Right lobe of liver (tissue), 6 donors: ENCODE data around the gene NKD2. TPM values are rescaled to one million over a fixed set of nuclear protein-coding genes. Genes with fewer than 3 reads are reported as not detected.

ENCODE experiments used
- ATAC-seq, 4 donors: fragments of 200-7000 bp; cut with Tn5 transposase; one replicate each; pipeline ENCODE4 v1.9.1; 2020; ENCODE audit warnings: mild to moderate bottlenecking in 4 of 4, moderate library complexity in 4 of 4
- DNase-seq, 3 donors: peaks; one replicate each; pipeline ENCODE4 v3.0.0-alpha.2; 2020
- H3K27ac ChIP-seq, 3 donors: fragments of 200-600 bp; one replicate each; pipeline ENCODE4 v1.8.0; 2022
- H3K27me3 ChIP-seq, 2 donors: fragments of 200-600 bp; one replicate each; pipeline ENCODE4 v1.8.0; 2022
- H3K36me3 ChIP-seq, 4 donors: fragments of 200-600 bp; sonication (generic) in 1 of 4; one replicate each; pipeline versions ENCODE4 v1.5.1 to v1.8.0; 2017 to 2022; ENCODE audit warnings: control low read depth in 1 of 4
- H3K4me1 ChIP-seq, 4 donors: fragments of 200-600 bp; sonication (generic) in 1 of 4; one replicate each; pipeline versions ENCODE4 v1.5.1 to v1.8.0; 2017 to 2022; ENCODE audit warnings: control low read depth in 1 of 4
- H3K4me3 ChIP-seq, 3 donors: fragments of 200-600 bp; one replicate each; pipeline ENCODE4 v1.8.0; 2022
- H3K9me3 ChIP-seq, 4 donors: fragments of 200-600 bp; sonication (generic) in 1 of 4; one replicate each; pipeline versions ENCODE4 v1.5.1 to v1.8.0; 2017 to 2022; ENCODE audit warnings: control low read depth in 1 of 4
- POLR2A ChIP-seq: fragments of 450-650 bp; IDR thresholded peaks from one replicate; pipeline ENCODE4 v1.6.1; 2017; ENCODE audit warnings: antibody characterized with exemption, mild to moderate bottlenecking
- WGBS: methylation state at CpG from one replicate; pipeline ENCODE4 v1.1.6; 2018; ENCODE audit warnings: low coverage, low lambda C conversion rate; ENCODE audit not compliant: insufficient coverage; ENCODE audit errors: missing lambda C conversion rate; 5-methylcytosine and 5-hydroxymethylcytosine counted together
- intact Hi-C, 2 donors: fragments of 100-400 bp; cut with DNase I; formaldehyde crosslinking; loops; one replicate each; pipeline versions ENCODE4 v1.11.2 to v1.14.1; 2022
- total RNA-seq, 6 experiments: library from RNA; depleted of rRNA in 2 of 6; stranded (reverse); fragments of >200 nt in 2 of 6; fragmentation: NEBNext Ultra II Directional in 3 of 6; extraction: Animal tissue kit (Norgen Biotek cat#: 25700) in 3 of 6; gene quantifications; one replicate each; pipeline versions ENCODE4 v1.1.0 to v1.2.4, GENCODE V29; 2016 to 2023
- TF ChIP-seq, protein P1 (sequence below), 4 donors: fragments of 200-600 bp in 3 of 4; fragments of 450-650 bp in 1 of 4; IDR thresholded peaks; one replicate each; pipeline versions ENCODE4 v1.5.1 to v1.8.0; 2016 to 2022; ENCODE audit warnings: antibody characterized with exemption in 4 of 4, mild to moderate bottlenecking in 2 of 4
- donor health status: DM: no; HTN: yes; CAD: no.
- donor health status: DM: no; HTN: no; CAD: no.
- donor health status: DM: no; HTN: no; CAD: no.
- donor health status: DM: no; HTN: yes; CAD: no.
- donor health status: DM: no; HTN: yes; CAD: no.

Gene NKD2
- total RNA-seq, 6 experiments from 2014 or later, result 0.93 to 2.9 (median 2.2) TPM

DNA sequence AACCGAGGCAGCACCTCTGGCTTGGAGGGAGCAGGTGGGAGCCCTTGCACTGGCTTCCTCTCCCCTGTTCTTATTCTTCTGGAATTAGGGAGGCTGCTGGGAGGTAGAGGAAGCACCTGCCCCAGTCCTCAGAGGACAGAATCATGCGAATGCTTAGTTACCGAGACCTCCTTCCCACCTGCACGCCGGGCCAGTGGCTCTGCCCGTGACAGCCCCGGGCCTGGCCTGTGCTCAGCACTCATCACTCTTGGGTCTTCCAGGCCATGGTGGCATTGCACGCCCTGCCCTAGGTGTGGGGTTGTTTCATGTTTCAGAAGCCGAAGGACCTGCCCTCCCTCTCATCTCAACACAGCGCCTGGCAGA is 45.3 kb upstream of the NKD2 start:
- H3K27me3 ChIP-seq, result no peaks in the 10 kb centered on the region
- no peak overlapping the region for H3K27ac ChIP-seq
- TF ChIP-seq, protein P1, sequence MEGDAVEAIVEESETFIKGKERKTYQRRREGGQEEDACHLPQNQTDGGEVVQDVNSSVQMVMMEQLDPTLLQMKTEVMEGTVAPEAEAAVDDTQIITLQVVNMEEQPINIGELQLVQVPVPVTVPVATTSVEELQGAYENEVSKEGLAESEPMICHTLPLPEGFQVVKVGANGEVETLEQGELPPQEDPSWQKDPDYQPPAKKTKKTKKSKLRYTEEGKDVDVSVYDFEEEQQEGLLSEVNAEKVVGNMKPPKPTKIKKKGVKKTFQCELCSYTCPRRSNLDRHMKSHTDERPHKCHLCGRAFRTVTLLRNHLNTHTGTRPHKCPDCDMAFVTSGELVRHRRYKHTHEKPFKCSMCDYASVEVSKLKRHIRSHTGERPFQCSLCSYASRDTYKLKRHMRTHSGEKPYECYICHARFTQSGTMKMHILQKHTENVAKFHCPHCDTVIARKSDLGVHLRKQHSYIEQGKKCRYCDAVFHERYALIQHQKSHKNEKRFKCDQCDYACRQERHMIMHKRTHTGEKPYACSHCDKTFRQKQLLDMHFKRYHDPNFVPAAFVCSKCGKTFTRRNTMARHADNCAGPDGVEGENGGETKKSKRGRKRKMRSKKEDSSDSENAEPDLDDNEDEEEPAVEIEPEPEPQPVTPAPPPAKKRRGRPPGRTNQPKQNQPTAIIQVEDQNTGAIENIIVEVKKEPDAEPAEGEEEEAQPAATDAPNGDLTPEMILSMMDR (IDR thresholded peaks at IDR 0.05), result no peak
- no peak overlapping the region for H3K4me3 ChIP-seq
- no peaks in the 10 kb centered on the region for H3K9me3 ChIP-seq
- intact Hi-C loops, result no loop called here
- 71% methylated on average over 1 of the region's 10 CpGs for WGBS
- H3K36me3 ChIP-seq, result no peaks in the 10 kb centered on the region
- H3K4me1 ChIP-seq, result no peaks in the 10 kb centered on the region
- no peak for ATAC-seq
- DNase-seq, result no peak

DNA sequence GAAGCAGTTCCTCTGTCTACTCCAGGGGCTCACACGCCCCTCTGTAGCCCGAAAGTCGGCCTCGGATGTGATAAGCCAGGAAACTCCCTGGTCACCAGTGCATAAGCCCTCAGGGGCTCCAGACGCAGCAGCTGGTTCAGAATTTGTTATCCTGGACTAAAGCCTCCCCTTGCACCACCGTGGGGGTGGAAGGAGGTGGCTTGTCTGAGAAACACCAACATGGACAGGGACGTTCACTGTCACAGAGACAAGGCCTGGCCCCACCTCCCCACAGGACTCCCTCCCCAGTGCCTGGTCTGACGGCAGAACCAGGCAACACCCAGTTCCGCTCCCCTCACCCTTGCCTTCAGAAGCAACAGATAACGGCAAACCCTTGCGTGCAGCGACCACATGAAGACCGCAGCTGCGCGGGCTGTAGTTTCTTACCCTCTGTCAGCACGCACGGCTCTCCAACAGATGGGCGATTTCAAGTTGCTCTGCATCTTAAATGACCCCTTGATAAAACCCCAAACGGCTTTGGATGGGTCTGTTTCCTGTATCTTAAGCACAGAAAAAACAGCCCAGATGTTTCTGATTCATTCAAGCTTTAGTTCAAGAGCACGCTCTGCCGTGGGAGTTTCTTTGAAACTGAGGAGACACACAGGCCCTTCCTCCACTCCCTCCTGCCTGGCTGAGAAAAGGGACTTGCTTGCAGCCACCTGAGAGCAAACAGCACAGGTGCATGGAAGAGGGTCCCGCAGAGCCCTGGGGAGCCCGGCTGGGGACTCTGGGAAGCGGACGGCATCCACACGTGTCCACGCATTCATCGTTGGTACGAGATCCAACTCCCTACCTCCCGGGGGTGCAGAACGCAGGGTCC is 44.7 kb upstream of the NKD2 start:
- WGBS, result 50% methylated on average over 15 of the region's 31 CpGs
- no peak overlapping the region for H3K27ac ChIP-seq
- H3K27me3 ChIP-seq, result no peaks in the 10 kb centered on the region
- H3K9me3 ChIP-seq, result no peaks in the 10 kb centered on the region
- DNase-seq, result no peak
- no peak for ATAC-seq
- no peak overlapping the region for H3K4me3 ChIP-seq
- TF ChIP-seq, protein P1 (IDR thresholded peaks at IDR 0.05), result no peak
- TF ChIP-seq POLR2A, result no peak
- intact Hi-C loops, result no loop called here
- H3K36me3 ChIP-seq, result no peaks in the 10 kb centered on the region
- no peaks in the 10 kb centered on the region for H3K4me1 ChIP-seq

DNA sequence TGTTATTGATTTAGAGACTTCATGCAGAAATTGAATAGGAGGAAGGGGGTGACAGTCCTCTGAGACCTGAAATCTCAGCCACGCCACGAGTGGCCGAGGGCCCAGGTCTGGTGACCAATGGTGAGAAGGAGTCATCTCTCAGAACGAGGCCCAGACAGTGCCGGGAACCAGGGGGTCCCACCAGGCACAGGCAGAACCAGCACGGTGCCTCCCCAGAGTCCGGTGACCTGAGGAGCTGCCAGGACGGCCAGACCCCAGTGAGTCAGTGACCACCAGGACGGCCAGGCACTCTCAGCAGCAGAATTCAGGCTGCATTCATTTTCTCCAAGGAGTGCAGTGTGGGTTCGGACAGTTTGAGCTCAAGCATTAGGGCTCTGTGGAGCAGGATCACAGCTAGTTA is 43.8 kb upstream of the NKD2 start:
- H3K27ac ChIP-seq, result peak overlapping the region in 1 of 3 donors; percentile 2
- no peaks in the 10 kb centered on the region for H3K36me3 ChIP-seq
- H3K9me3 ChIP-seq, result no peaks in the 10 kb centered on the region
- intact Hi-C loops, result no loop called here
- no peaks in the 10 kb centered on the region for H3K4me1 ChIP-seq
- DNase-seq (no peak), ATAC-seq (peak in 1 of 4 donors; percentile 27)
- H3K4me3 ChIP-seq, result no peak overlapping the region
- no peaks in the 10 kb centered on the region for H3K27me3 ChIP-seq
- TF ChIP-seq, protein P1 (IDR thresholded peaks at IDR 0.05), result no peak
- no peak for TF ChIP-seq POLR2A
- 73% methylated on average over 4 of the region's 10 CpGs for WGBS

DNA sequence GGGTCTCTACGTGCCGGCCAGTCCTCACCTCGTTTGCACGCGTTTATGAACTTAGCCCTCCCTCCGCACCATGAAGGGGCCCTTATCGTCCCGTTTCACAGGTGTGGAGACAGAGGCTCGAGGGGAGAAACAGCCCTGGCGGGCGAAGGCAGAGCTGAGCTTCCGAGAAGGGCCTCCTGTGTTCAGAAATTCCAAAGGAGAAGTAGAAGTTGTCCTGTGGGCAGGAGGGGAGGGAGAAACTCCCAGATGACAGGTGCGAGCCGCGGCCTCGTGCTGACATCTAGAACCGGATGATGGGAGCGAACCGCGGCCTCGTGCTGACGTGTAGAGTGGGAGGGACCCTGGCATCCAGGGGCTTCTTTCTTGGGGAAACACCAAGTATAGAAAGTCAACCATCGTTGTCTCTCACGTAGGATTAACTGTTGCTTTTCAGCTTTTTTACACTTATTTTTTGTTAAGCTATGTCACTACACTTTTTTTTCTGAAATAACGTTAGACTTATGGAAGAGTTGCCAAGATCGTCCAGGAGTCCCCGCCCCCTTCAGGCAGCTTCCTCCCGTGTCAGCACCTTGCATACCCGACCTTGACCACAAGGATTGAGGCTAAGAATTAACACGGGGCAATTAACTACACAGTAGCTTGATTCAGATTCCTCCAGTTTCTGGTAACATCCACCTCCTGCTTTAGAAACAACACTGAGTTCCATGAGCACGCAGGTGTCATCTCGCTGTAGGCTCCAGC is 42.8 kb upstream of the NKD2 start:
- Histone ChIP-seq H3K9me3 (no peaks in the 10 kb centered on the region), H3K4me3 (no peak overlapping the region), H3K27me3 (no peaks in the 10 kb centered on the region), H3K36me3 (no peaks in the 10 kb centered on the region), H3K27ac (peak overlapping the region in 1 of 3 donors; percentile 2), H3K4me1 (no peaks in the 10 kb centered on the region)
- WGBS, result 67% methylated on average over 24 of the region's 32 CpGs
- TF ChIP-seq POLR2A, result no peak
- TF ChIP-seq, protein P1 (IDR thresholded peaks at IDR 0.05), result no peak
- DNase-seq (no peak), ATAC-seq (no peak)
- intact Hi-C loops, result no loop called here
